ENCODE results near the gene DCUN1D4.
"Not testable (repeated sequence)": the region's sequence is repeated elsewhere in the genome, so short reads cannot be mapped to it uniquely, and the experiment has no call there.

DCUN1D4 gene

DNA sequence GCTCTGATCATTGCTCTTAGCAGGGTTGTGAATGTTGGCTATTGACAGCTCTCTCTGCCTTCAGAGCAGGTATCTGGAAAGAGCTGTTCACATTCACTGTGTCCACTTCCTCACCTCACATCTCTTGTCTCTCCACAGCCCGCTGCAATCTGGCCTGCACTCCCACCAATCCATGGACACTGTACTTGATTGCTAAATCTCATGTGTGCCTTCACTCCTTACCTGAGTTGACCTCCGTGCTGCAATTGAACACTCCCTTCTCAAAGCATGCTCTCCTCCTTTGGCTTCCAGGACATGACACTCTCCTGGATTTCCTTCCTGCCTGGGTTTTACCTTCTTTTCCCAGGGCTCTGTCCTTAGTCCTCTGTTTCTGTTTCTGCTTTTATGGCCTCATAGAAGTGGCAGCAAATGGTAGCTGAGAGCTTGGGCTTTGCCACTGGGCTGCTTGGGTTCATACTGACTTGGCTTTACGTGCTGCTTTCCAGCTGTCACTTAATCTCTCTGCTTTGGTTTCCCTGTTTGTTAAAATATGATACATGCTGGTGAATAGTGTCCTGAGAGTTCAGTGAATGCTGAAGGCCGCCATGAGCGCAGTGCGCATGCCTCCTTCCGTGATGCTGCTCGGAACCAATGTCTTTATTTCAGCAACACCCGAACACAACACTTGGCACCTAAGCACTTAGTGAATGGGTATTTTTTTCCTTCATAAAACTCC, 29.5 kb downstream of the DCUN1D4 start:
- Histone ChIP-seq H3K36me3 (ENCODE audit: control insufficient read depth in 1 of 2, insufficient read depth in 2 of 2, low read length in 2 of 2) (peaks cover 31 to 56% of the 10 kb centered on the region in 2 donors), H3K27ac (ENCODE audit: low read length) (no peak overlapping the region), H3K9me3 (ENCODE audit: control insufficient read depth in 1 of 2, low read length in 2 of 2) (no peaks in the 10 kb centered on the region), H3K27me3 (ENCODE audit: low read depth, low read length) (no peaks in the 10 kb centered on the region), H3K4me3 (ENCODE audit: low read depth in 1 of 2, low read length in 2 of 2) (no peak overlapping the region), H3K4me1 (ENCODE audit: control insufficient read depth in 1 of 2, insufficient read depth in 2 of 2, low read length in 2 of 2) (no peaks in the 10 kb centered on the region)

DNA sequence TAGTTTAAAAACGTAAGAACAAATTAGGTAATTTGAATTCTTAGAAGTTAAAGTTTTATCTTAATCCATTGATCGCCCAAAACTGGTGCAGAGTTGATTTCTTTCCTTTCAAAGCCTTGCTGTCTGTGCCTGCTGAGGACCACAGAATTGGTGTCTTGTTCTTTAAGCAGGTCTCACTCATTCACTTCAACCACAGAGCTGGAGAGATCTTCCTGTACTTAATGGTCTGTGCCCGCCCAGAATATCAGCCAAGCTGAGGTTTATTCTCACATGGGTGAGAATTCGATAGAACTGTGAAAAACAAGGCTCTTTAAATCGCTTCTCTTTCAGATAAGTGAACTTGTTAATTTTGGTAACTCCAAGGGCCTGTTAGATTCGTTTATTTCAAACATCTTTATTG, 31.6 kb downstream of the DCUN1D4 start:
- H3K36me3 ChIP-seq (ENCODE audit: control insufficient read depth in 1 of 2, insufficient read depth in 2 of 2, low read length in 2 of 2): peaks cover 42 to 69% of the 10 kb centered on the region in 2 donors
- no peaks in the 10 kb centered on the region for H3K27me3 ChIP-seq (ENCODE audit: low read depth, low read length)

DNA sequence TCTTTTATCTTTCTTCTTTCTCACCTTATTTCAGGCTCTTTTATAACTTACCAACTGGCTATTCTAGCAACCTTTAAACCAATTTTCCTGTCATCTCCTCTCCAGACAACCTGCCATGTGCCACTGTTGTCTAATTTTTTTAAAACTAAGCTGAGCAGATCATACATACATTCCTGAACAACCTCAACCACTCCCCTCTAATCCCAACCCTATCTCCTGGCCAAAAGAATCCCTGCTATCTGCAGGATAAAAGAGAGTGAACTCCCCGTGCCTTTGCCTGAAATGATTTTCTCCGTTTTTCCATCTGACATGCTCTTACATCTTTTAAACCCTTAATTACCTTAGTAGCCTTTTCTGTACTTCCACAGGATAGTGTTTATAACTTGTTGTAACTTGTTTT, 35.5 kb downstream of the DCUN1D4 start:
- peaks cover 23 to 75% of the 10 kb centered on the region in 2 donors for H3K36me3 ChIP-seq (ENCODE audit: control insufficient read depth in 1 of 2, insufficient read depth in 2 of 2, low read length in 2 of 2)
- H3K27ac ChIP-seq (ENCODE audit: low read length): no peak overlapping the region
- no peaks in the 10 kb centered on the region for H3K27me3 ChIP-seq (ENCODE audit: low read depth, low read length)
- H3K9me3 ChIP-seq (ENCODE audit: control insufficient read depth in 1 of 2, low read length in 2 of 2): no peaks in the 10 kb centered on the region
- H3K4me3 ChIP-seq (ENCODE audit: low read depth in 1 of 2, low read length in 2 of 2): no peak overlapping the region
- H3K4me1 ChIP-seq (ENCODE audit: control insufficient read depth in 1 of 2, insufficient read depth in 2 of 2, low read length in 2 of 2): no peaks in the 10 kb centered on the region

More for the DNA sequence above, 31.6 kb downstream of the DCUN1D4 start:
- Histone ChIP-seq H3K4me1 (ENCODE audit: control insufficient read depth in 1 of 2, insufficient read depth in 2 of 2, low read length in 2 of 2) (no peaks in the 10 kb centered on the region), H3K27ac (ENCODE audit: low read length) (no peak overlapping the region), H3K9me3 (ENCODE audit: control insufficient read depth in 1 of 2, low read length in 2 of 2) (no peaks in the 10 kb centered on the region), H3K4me3 (ENCODE audit: low read depth in 1 of 2, low read length in 2 of 2) (no peak overlapping the region)

GRCh38 chr4:51880016-51880915, 37.3 kb downstream of the DCUN1D4 start:
- no peak overlapping the region for H3K4me3 ChIP-seq (ENCODE audit: low read depth in 1 of 2, low read length in 2 of 2)
- no peaks in the 10 kb centered on the region for H3K27me3 ChIP-seq (ENCODE audit: low read depth, low read length)
- H3K4me1 ChIP-seq (ENCODE audit: control insufficient read depth in 1 of 2, insufficient read depth in 2 of 2, low read length in 2 of 2): no peaks in the 10 kb centered on the region
- no peak overlapping the region for H3K27ac ChIP-seq (ENCODE audit: low read length)
- no peaks in the 10 kb centered on the region for H3K9me3 ChIP-seq (ENCODE audit: control insufficient read depth in 1 of 2, low read length in 2 of 2)
- H3K36me3 ChIP-seq (ENCODE audit: control insufficient read depth in 1 of 2, insufficient read depth in 2 of 2, low read length in 2 of 2): peaks cover 15 to 59% of the 10 kb centered on the region in 2 donors

DNA sequence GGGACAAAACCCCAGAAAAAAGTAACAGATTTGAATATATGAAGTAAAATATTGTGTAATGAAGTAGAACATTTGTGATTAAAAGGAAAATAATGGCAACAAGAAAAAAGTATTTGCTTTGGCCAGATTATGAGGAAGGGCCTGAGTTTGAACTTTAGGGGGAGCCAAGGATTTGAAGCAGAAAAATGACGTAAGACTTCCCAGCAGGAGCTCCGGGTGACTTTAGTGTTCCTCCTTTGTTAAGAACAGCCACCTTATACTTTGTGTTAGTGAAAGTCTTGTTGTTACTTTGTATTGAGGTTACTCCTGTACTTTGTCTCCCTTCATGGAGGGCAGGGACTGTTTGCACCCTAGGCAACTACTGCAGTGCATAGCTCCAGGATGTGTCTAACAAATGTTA, 41.1 kb downstream of the DCUN1D4 start:
- peaks cover 10 to 51% of the 10 kb centered on the region in 2 donors for H3K36me3 ChIP-seq (ENCODE audit: control insufficient read depth in 1 of 2, insufficient read depth in 2 of 2, low read length in 2 of 2)
- H3K9me3 ChIP-seq (ENCODE audit: control insufficient read depth in 1 of 2, low read length in 2 of 2): no peaks in the 10 kb centered on the region
- no peaks in the 10 kb centered on the region for H3K27me3 ChIP-seq (ENCODE audit: low read depth, low read length)
- no peak overlapping the region for H3K27ac ChIP-seq (ENCODE audit: low read length)
- H3K4me1 ChIP-seq (ENCODE audit: control insufficient read depth in 1 of 2, insufficient read depth in 2 of 2, low read length in 2 of 2): no peaks in the 10 kb centered on the region
- no peak overlapping the region for H3K4me3 ChIP-seq (ENCODE audit: low read depth in 1 of 2, low read length in 2 of 2)

DNA sequence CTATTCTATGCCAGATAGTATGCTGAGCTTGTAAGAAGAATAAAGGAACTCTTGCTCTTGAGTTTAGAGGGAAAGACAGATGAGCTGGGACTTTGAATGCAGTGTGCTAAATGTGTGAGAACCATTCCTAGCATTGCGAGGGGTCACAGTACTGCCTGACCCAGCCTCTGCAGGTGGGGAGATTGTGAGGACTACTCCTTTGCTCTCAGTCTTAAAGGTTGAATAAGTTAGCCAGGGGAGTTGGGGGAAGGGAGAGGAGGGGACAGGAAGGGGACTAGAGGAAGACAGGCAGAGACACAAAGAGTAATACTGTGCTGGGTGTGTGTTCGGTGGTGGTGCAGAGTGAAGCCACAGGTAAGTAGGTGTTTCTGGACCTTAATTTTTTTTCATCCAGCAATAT, 41.7 kb downstream of the DCUN1D4 start:
- H3K9me3 ChIP-seq (ENCODE audit: control insufficient read depth in 1 of 2, low read length in 2 of 2): no peaks in the 10 kb centered on the region
- no peaks in the 10 kb centered on the region for H3K27me3 ChIP-seq (ENCODE audit: low read depth, low read length)
- H3K4me3 ChIP-seq (ENCODE audit: low read depth in 1 of 2, low read length in 2 of 2): no peak overlapping the region
- peaks cover 9 to 52% of the 10 kb centered on the region in 2 donors for H3K36me3 ChIP-seq (ENCODE audit: control insufficient read depth in 1 of 2, insufficient read depth in 2 of 2, low read length in 2 of 2)
- no peaks in the 10 kb centered on the region for H3K4me1 ChIP-seq (ENCODE audit: control insufficient read depth in 1 of 2, insufficient read depth in 2 of 2, low read length in 2 of 2)
- no peak overlapping the region for H3K27ac ChIP-seq (ENCODE audit: low read length)

DNA sequence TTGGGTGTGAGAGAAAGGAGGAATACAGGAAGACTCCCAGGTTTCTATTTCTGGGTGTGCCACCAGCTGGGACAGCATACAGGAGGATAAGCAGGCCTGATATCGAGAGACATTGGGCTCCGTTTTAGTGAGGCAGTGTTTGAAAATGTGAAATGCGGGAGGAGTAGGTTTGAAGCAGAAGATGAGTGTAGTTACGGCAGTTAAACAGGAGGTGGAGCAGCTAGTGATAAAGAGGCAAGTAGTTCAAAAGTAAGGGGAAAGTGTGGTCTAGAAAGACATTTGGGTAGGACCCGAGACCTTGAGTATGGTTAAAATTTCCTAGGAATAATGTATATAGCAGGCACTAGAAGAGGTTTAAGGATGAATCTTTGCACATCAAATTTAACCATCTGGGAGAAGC, 42.4 kb downstream of the DCUN1D4 start:
- H3K27ac ChIP-seq (ENCODE audit: low read length): no peak overlapping the region
- no peaks in the 10 kb centered on the region for H3K9me3 ChIP-seq (ENCODE audit: control insufficient read depth in 1 of 2, low read length in 2 of 2)
- no peak overlapping the region for H3K4me3 ChIP-seq (ENCODE audit: low read depth in 1 of 2, low read length in 2 of 2)
- peaks cover 9 to 50% of the 10 kb centered on the region in 2 donors for H3K36me3 ChIP-seq (ENCODE audit: control insufficient read depth in 1 of 2, insufficient read depth in 2 of 2, low read length in 2 of 2)
- H3K27me3 ChIP-seq (ENCODE audit: low read depth, low read length): no peaks in the 10 kb centered on the region
- no peaks in the 10 kb centered on the region for H3K4me1 ChIP-seq (ENCODE audit: control insufficient read depth in 1 of 2, insufficient read depth in 2 of 2, low read length in 2 of 2)

DNA sequence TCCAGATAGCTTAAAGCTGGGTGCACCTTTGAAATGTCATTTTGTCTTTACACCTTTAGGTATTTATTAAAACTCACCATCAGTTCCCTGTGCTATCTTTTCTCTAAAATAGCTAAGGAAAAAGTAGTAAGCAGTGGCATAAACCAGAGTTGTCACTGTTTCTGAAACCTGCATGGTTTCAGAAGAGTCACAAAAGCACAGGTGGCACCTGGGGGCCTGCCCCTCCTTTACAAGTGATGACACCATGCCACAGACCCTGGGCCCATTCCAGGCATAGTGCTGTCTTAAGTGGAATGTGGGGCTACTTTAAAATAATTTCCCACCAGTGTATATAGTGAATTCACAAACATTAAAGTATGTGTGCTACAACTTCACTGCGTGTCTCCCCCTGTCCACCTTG, 47.8 kb downstream of the DCUN1D4 start:
- Histone ChIP-seq H3K4me3 (ENCODE audit: low read depth in 1 of 2, low read length in 2 of 2) (no peak overlapping the region), H3K9me3 (ENCODE audit: control insufficient read depth in 1 of 2, low read length in 2 of 2) (no peaks in the 10 kb centered on the region), H3K27ac (ENCODE audit: low read length) (no peak overlapping the region), H3K36me3 (ENCODE audit: control insufficient read depth in 1 of 2, insufficient read depth in 2 of 2, low read length in 2 of 2) (peaks cover 18 to 49% of the 10 kb centered on the region in 2 donors), H3K27me3 (ENCODE audit: low read depth, low read length) (no peaks in the 10 kb centered on the region), H3K4me1 (ENCODE audit: control insufficient read depth in 1 of 2, insufficient read depth in 2 of 2, low read length in 2 of 2) (peaks cover 0 to 3% of the 10 kb centered on the region in 2 donors)

DNA sequence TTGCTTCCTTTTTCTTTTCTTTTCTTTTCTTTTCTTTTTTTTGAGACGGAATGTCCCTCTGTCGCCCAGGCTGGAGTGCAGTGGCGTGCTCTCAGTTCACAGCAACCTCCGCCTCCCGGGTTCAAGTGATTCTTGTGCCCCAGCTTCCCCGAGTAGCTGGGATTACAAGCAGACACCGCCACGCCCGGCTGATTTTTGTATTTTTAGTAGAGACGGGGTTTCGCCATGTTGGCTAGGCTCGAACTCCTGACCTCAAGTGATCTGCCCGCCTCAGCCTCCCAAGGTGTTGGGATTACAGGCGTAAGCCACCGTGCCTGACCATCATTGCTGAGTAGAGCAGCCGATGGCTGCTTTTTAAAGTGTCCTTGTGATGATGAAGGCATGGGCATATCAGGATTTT, 50.4 kb downstream of the DCUN1D4 start:
- H3K27ac ChIP-seq (ENCODE audit: low read length); H3K4me3 ChIP-seq (ENCODE audit: low read depth in 1 of 2, low read length in 2 of 2); H3K27me3 ChIP-seq (ENCODE audit: low read depth, low read length); H3K9me3 ChIP-seq (ENCODE audit: control insufficient read depth in 1 of 2, low read length in 2 of 2); H3K4me1 ChIP-seq (ENCODE audit: control insufficient read depth in 1 of 2, insufficient read depth in 2 of 2, low read length in 2 of 2): not testable (repeated sequence)
- H3K36me3 ChIP-seq (ENCODE audit: control insufficient read depth in 1 of 2, insufficient read depth in 2 of 2, low read length in 2 of 2): peaks cover 12 to 35% of the 10 kb centered on the region in 2 donors

DNA sequence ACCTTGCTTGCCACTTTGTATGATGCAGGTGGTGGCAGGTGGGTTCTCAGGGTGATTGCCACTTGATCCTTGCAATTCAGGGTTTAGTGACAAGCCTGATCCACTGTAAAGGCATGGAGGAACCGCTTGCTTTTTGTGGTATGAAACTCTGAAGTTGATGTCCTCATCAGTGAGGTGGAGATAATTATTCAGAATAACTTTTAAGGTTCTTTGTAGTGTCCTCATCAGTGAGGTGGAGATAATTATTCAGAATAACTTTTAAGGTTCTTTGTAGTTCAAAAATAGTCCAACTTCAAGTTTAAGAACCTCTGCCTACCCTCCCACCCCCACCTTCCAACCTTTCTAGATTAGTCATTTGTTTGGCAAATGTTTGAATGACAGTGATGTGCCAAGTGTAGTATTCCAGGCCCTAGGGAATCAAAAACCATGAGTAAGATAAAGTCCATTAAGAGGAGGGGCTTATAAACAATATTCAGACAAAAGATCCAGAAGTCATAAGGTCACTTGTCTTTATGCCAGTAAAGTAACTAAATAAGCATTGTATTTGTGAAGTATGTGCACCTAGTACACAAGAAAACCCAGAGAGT, 51.2 kb downstream of the DCUN1D4 start:
- Histone ChIP-seq H3K27ac (ENCODE audit: low read length) (no peak overlapping the region), H3K36me3 (ENCODE audit: control insufficient read depth in 1 of 2, insufficient read depth in 2 of 2, low read length in 2 of 2) (peaks cover 12 to 30% of the 10 kb centered on the region in 2 donors), H3K27me3 (ENCODE audit: low read depth, low read length) (no peaks in the 10 kb centered on the region)

DNA sequence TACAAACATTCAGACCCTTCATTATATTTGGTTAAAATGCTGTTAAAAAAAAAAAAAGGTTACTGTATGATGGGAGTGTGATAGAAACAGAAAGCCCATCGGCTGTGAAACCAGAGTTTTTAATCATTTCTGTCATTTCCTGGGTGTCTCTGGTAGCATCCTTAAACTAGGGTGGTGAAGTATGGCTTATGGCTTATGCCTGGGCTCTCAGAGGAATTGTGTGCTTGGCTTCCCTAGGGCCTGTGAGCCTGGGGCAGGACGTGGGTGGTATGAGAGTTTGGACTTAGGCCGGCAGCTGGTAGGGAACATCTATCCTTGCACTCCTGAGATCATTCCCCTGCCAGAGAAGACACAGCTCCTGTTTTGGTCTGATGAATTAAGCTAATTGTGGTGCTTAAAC, 52.2 kb downstream of the DCUN1D4 start:
- Histone ChIP-seq H3K27ac (ENCODE audit: low read length) (no peak overlapping the region), H3K4me3 (ENCODE audit: low read depth in 1 of 2, low read length in 2 of 2) (no peak overlapping the region), H3K27me3 (ENCODE audit: low read depth, low read length) (no peaks in the 10 kb centered on the region), H3K36me3 (ENCODE audit: control insufficient read depth in 1 of 2, insufficient read depth in 2 of 2, low read length in 2 of 2) (peaks cover 12 to 23% of the 10 kb centered on the region in 2 donors), H3K9me3 (ENCODE audit: control insufficient read depth in 1 of 2, low read length in 2 of 2) (no peaks in the 10 kb centered on the region), H3K4me1 (ENCODE audit: control insufficient read depth in 1 of 2, insufficient read depth in 2 of 2, low read length in 2 of 2) (peaks cover 0 to 7% of the 10 kb centered on the region in 2 donors)

More for the DNA sequence above, 51.2 kb downstream of the DCUN1D4 start:
- H3K4me1 ChIP-seq (ENCODE audit: control insufficient read depth in 1 of 2, insufficient read depth in 2 of 2, low read length in 2 of 2): peaks cover 0 to 7% of the 10 kb centered on the region in 2 donors
- H3K4me3 ChIP-seq (ENCODE audit: low read depth in 1 of 2, low read length in 2 of 2): no peak overlapping the region
- no peaks in the 10 kb centered on the region for H3K9me3 ChIP-seq (ENCODE audit: control insufficient read depth in 1 of 2, low read length in 2 of 2)

All from muscle layer of duodenum (tissue), 2 donors.